GM12874 (cell line): Measurements from ENCODE around the gene TDRD15.

Experiments
- CTCF ChIP-seq: IDR thresholded peaks from 2 replicates; pipeline ENCODE4 v1.5.1; 2011; ENCODE audit warnings: low read depth, mild to moderate bottlenecking, control low read depth, low read length, moderate library complexity; ENCODE audit not compliant: insufficient read depth

The TDRD15 gene

GRCh38 chr2:21111012-21111411 is 12.8 kb upstream of the TDRD15 start:
- TF ChIP-seq CTCF: no peak

GRCh38 chr2:21117688-21118087 is 6.1 kb upstream of the TDRD15 start:
- TF ChIP-seq CTCF: no peak

- peak; percentile 51; the same call in 1 of the 2 replicates for TF ChIP-seq CTCF
Observed at GRCh38 chr2:21118302-21118920, 5.4 kb upstream of the TDRD15 start.

- TF ChIP-seq CTCF: no peak
Observed at GRCh38 chr2:21131861-21132260, 8.1 kb downstream of the TDRD15 start.

GRCh38 chr2:21135585-21135984 is 11.8 kb downstream of the TDRD15 start:
- no peak for TF ChIP-seq CTCF

GRCh38 chr2:21142149-21142548 is 18.4 kb downstream of the TDRD15 start:
- no peak for TF ChIP-seq CTCF

- no peak for TF ChIP-seq CTCF
Observed at GRCh38 chr2:21146638-21147037, 22.9 kb downstream of the TDRD15 start.
